Measurements from ENCODE around the gene TCERG1L. TPM values are rescaled to one million over a fixed set of nuclear protein-coding genes. Genes with fewer than 3 reads are reported as not detected.

TCERG1L gene
- total RNA-seq, 1 experiment from 2014 or later, result 1.5 TPM

- DNase-seq (ENCODE audit: low spot score) (no peak), ATAC-seq (no peak)
- TF ChIP-seq RORB (CRISPR knock-in tag; IDR thresholded peaks at IDR 0.05), result no peak
- peaks cover 75% of the 10 kb centered on the region for H3K36me3 Mint-ChIP-seq
- H3K27me3 Mint-ChIP-seq (ENCODE audit: low read depth), result peaks cover 4% of the 10 kb centered on the region
- no peaks in the 10 kb centered on the region for H3K4me1 Mint-ChIP-seq
- no peak overlapping the region for H3K4me3 Mint-ChIP-seq
- ChIA-PET CTCF (interaction anchor here (1.1 to 1.8 kb wide), 3 partner anchors 44 to 184 kb away, joined by 3 to 5 read pairs (median 4); no protein-coding TSS in a partner anchor), POLR2A (no interaction called here)
- H3K9me3 Mint-ChIP-seq, result peaks cover 53% of the 10 kb centered on the region
- H3K27ac Mint-ChIP-seq, result no peak overlapping the region
Observed at GRCh38 chr10:131085091-131085860, 226.2 kb downstream of the TCERG1L start.

- H3K4me3 Mint-ChIP-seq, result no peak overlapping the region
- H3K9me3 Mint-ChIP-seq, result peaks cover 57% of the 10 kb centered on the region
- no peaks in the 10 kb centered on the region for H3K4me1 Mint-ChIP-seq
- ChIA-PET POLR2A (no interaction called here), CTCF (interaction anchor here (1.0 to 1.8 kb wide), 9 partner anchors 16 to 791 kb away, joined by 3 to 7 read pairs (median 4); no protein-coding TSS in a partner anchor)
- no peak overlapping the region for H3K27ac Mint-ChIP-seq
- DNase-seq (ENCODE audit: low spot score) (no peak), ATAC-seq (no peak)
- peaks cover 76% of the 10 kb centered on the region for H3K36me3 Mint-ChIP-seq
- H3K27me3 Mint-ChIP-seq (ENCODE audit: low read depth), result peaks cover 6% of the 10 kb centered on the region
- TF ChIP-seq STAT6 (CRISPR knock-in tag; conservative IDR thresholded peaks at IDR 0.05; ENCODE audit: low read depth) (no peak), AFF4 (CRISPR knock-in tag; IDR thresholded peaks at IDR 0.05; ENCODE audit: borderline replicate concordance) (no peak), ZNF263 (CRISPR knock-in tag; IDR thresholded peaks at IDR 0.05; ENCODE audit: low read depth) (no peak), MAX (CRISPR knock-in tag; IDR thresholded peaks at IDR 0.05) (no peak), ZNF396 (CRISPR knock-in tag; IDR thresholded peaks at IDR 0.05; ENCODE audit: borderline replicate concordance) (no peak), ATF3 (CRISPR knock-in tag; conservative IDR thresholded peaks at IDR 0.05) (no peak), ZNF425 (CRISPR knock-in tag; conservative IDR thresholded peaks at IDR 0.05) (no peak), JUN (CRISPR knock-in tag; IDR thresholded peaks at IDR 0.05) (no peak), ZBTB43 (CRISPR knock-in tag; IDR thresholded peaks at IDR 0.05) (no peak), IRF2 (CRISPR knock-in tag; IDR thresholded peaks at IDR 0.05; ENCODE audit: borderline replicate concordance, low read depth) (no peak), GABPB1 (CRISPR knock-in tag; IDR thresholded peaks at IDR 0.05) (no peak), NR3C1 (CRISPR knock-in tag; conservative IDR thresholded peaks at IDR 0.05; ENCODE audit: low read depth) (no peak)
Observed at GRCh38 chr10:131084791-131085090, 226.8 kb downstream of the TCERG1L start.

Measured in WTC11 (cell line).